Chondrocyte (in vitro differentiated cells): ENCODE results near the gene COASY. TPM values are rescaled to one million over a fixed set of nuclear protein-coding genes. Genes with fewer than 3 reads are reported as not detected.
"Not testable (repeated sequence)": the region's sequence is repeated elsewhere in the genome, so short reads cannot be mapped to it uniquely, and the experiment has no call there.

Experiments used
- DNase-seq: peaks from one replicate; pipeline ENCODE4 v3.0.0; 2021; ENCODE audit warnings: mixed read lengths, low spot score
- H3K27ac Mint-ChIP-seq: one replicate; pipeline ENCODE4 v1.8.0; 2021; ENCODE audit warnings: mild to moderate bottlenecking, moderate library complexity, mixed read lengths; ENCODE audit not compliant: unreplicated experiment
- H3K27me3 Mint-ChIP-seq: 2 replicates; pipeline ENCODE4 v1.8.0; 2021; ENCODE audit warnings: low read depth, mixed read lengths
- H3K36me3 Mint-ChIP-seq: 2 replicates; pipeline ENCODE4 v1.8.0; 2021; ENCODE audit warnings: low read depth, mixed read lengths
- H3K4me1 Mint-ChIP-seq: 2 replicates; pipeline ENCODE4 v1.8.0; 2021; ENCODE audit warnings: low read depth, mild to moderate bottlenecking, mixed read lengths
- H3K4me3 Mint-ChIP-seq: one replicate; pipeline ENCODE4 v1.8.0; 2021; ENCODE audit warnings: mild to moderate bottlenecking, moderate library complexity, mixed read lengths; ENCODE audit not compliant: unreplicated experiment
- H3K9me3 Mint-ChIP-seq: 2 replicates; pipeline ENCODE4 v1.8.0; 2021; ENCODE audit warnings: low read depth, mixed read lengths
- total RNA-seq: library from RNA; stranded (reverse); gene quantifications from 3 replicates; pipeline ENCODE4 v1.2.1, GENCODE V29; 2021
- TF ChIP-seq, protein P1 (sequence below): fragments of 200-600 bp; sonication (generic); IDR thresholded peaks from 2 replicates; pipeline ENCODE4 v1.5.0; 2021; ENCODE audit warnings: antibody characterized with exemption, mild to moderate bottlenecking, moderate library complexity

The COASY gene
- total RNA-seq, 1 donor from 2014 or later = 31.2 TPM

DNA sequence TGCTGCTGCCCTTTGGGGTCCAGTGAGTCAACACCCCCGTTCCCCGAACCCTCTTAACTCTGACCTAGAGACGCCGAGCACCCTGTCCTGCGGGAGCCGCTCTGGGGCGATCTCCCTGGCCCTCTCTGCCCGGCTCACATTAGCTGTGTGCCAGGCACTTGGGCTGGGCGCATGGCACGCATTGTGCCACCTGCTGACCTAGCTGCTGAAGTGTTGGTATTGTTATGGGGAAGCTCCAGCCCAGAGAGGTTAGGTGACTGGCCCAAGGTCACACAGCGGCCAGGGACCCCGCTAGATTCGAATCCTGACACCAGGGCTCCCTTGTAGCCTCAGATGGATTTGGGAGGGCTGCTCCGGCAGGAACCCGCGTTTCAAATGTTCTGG lies 8.1 kb upstream of the COASY start:
- Mint-ChIP-seq H3K4me1 (peaks cover 35% of the 10 kb centered on the region), H3K9me3 (no peaks in the 10 kb centered on the region), H3K27ac (no peak overlapping the region), H3K4me3 (peak overlapping the region; percentile 88), H3K27me3 (no peaks in the 10 kb centered on the region), H3K36me3 (no peaks in the 10 kb centered on the region)
- TF ChIP-seq, protein P1, sequence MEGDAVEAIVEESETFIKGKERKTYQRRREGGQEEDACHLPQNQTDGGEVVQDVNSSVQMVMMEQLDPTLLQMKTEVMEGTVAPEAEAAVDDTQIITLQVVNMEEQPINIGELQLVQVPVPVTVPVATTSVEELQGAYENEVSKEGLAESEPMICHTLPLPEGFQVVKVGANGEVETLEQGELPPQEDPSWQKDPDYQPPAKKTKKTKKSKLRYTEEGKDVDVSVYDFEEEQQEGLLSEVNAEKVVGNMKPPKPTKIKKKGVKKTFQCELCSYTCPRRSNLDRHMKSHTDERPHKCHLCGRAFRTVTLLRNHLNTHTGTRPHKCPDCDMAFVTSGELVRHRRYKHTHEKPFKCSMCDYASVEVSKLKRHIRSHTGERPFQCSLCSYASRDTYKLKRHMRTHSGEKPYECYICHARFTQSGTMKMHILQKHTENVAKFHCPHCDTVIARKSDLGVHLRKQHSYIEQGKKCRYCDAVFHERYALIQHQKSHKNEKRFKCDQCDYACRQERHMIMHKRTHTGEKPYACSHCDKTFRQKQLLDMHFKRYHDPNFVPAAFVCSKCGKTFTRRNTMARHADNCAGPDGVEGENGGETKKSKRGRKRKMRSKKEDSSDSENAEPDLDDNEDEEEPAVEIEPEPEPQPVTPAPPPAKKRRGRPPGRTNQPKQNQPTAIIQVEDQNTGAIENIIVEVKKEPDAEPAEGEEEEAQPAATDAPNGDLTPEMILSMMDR = peak; percentile 24
- DNase-seq = no peak

DNA sequence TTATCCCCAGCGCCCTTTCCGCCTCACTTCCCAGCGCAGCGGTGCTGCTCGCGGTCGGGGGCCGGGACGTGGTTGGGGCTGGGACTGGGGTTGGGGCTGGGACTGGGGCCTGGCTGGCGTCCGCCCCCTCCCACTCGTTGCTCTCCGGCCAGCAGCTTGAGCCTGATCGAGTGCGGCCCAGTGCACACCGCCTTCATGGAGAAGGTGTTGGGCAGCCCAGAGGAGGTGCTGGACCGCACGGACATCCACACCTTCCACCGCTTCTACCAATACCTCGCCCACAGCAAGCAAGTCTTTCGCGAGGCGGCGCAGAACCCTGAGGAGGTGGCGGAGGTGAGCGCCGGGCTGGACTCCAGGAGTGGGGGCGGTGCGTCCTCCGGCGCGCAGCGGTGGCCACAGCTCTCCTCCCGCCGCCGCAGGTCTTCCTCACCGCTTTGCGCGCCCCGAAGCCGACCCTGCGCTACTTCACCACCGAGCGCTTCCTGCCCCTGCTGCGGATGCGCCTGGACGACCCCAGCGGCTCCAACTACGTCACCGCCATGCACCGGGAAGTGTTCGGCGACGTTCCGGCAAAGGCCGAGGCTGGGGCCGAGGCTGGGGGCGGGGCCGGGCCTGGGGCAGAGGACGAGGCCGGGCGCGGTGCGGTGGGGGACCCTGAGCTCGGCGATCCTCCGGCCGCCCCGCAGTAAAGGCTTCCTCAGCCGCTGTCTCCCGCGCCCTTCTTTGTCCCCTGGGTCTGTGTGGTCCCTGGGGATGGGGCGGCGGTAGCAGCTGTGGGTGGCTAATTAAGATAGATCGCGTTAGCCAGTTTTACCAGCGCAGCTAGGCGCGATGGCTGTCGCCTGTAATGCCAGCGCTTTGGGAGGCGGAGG lies 7.5 kb upstream of the COASY start:
- TF ChIP-seq, protein P1 = no peak
- Mint-ChIP-seq H3K9me3 (no peaks in the 10 kb centered on the region), H3K4me3 (peak overlapping the region; percentile 88), H3K4me1 (peaks cover 35% of the 10 kb centered on the region), H3K36me3 (no peaks in the 10 kb centered on the region), H3K27me3 (no peaks in the 10 kb centered on the region), H3K27ac (peak overlapping the region; percentile 88)
- peak; percentile 96 for DNase-seq

DNA sequence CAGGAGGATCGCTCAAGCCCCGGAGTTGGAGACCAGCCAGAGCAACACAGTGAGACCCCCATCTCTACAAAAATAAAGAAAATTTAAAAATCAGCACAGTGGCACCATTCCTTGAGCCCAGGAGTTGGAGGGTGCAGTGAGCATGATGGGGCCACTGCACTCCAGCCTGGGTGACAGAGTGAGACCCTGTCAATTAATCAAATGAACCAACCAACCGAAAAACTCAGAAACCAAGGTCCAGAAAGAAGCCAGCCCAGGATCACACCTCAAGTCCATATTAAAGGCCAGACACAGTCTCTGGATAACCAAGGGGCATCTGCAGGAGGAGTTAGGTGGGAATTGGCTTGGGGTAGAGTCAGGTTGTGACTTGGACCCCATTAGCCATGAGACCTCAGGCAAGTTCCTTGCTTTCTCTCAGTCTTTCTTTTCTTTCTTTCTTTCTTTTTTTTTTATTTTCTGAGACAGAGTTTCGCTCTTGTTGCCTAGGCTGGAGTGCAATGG lies 6.8 kb upstream of the COASY start:
- H3K4me3 Mint-ChIP-seq = peak overlapping the region; percentile 88
- H3K27ac Mint-ChIP-seq = peak overlapping the region; percentile 76

DNA sequence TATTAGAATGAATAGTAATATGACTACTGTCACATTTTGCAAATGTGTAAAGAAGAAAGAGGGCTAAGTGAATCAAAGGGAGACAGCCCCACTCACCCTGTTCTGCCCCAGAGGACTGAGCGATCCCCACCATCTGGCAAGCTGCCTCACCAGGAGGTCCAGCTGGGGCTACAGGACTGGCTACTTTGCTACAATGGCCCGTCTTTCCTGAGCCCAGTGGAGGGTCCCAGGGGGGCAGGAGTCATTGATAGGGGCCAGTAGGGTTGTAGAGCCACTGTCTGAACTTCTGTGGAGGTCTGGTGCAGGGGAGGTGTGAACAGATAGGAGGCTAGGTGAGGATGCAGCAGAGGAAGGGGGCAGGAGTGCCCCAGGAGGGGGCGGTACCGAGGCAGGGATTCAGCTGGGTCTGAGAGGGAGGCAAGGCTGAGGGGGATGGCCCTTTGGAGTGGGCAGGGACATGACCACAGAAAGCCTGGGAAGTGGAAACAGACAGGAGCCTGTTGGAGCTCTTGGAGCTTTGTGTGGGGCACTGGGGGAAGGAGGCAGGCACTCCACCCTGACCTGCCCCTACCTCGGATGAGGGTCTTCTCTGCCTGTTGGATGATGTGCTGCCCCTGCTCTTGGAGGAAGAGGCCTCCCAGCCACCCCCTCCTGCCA lies 5.9 kb upstream of the COASY start:
- H3K9me3 Mint-ChIP-seq, H3K27ac Mint-ChIP-seq, H3K36me3 Mint-ChIP-seq, DNase-seq, H3K27me3 Mint-ChIP-seq: not testable (repeated sequence)
- TF ChIP-seq, protein P1 = peak; percentile 51
- peaks cover 42% of the 10 kb centered on the region for H3K4me1 Mint-ChIP-seq
- H3K4me3 Mint-ChIP-seq = peak overlapping the region; percentile 88

More for the DNA sequence above, 6.8 kb upstream of the COASY start:
- TF ChIP-seq, protein P1 = no peak
- DNase-seq = no peak
- Mint-ChIP-seq H3K4me1 (peaks cover 35% of the 10 kb centered on the region), H3K9me3 (no peaks in the 10 kb centered on the region), H3K27me3 (no peaks in the 10 kb centered on the region), H3K36me3 (no peaks in the 10 kb centered on the region)

DNA sequence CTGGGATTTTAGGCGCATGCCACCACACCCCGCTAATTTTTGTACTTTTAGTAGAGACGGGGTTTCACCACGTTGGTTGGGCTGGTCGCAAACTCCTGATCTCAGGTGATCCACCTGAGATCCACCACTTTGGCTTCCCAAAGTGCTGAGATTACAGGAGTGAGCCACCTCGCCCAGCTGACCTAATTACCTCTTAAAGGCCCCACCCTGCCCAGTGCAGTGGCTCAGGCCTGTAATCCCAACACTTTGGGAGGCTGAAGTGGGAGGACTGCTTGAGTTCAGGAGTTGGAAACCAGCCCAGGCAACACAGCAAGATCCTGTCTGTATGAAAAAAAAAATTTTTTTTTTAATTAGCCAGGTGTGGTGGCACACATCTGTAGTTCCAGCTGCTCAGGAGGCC lies 2.9 kb upstream of the COASY start:
- Mint-ChIP-seq H3K4me1 (peaks cover 54% of the 10 kb centered on the region), H3K9me3 (no peaks in the 10 kb centered on the region), H3K27ac (no peak overlapping the region), H3K36me3 (no peaks in the 10 kb centered on the region), H3K27me3 (no peaks in the 10 kb centered on the region), H3K4me3 (no peak overlapping the region)
- TF ChIP-seq, protein P1 = no peak
- no peak for DNase-seq
